SH-SY5Y (cell line): Measurements from ENCODE around the gene UBAC1.

Experiments
- GATA2 ChIP-seq: IDR thresholded peaks from 2 replicates; pipeline ENCODE4 v1.6.1; 2011; ENCODE audit warnings: mild to moderate bottlenecking, low read depth, low read length
- GATA3 ChIP-seq: IDR thresholded peaks from 2 replicates; pipeline ENCODE4 v1.6.1; 2011; ENCODE audit warnings: low read depth, mild to moderate bottlenecking, low read length, moderate library complexity

UBAC1 gene

DNA sequence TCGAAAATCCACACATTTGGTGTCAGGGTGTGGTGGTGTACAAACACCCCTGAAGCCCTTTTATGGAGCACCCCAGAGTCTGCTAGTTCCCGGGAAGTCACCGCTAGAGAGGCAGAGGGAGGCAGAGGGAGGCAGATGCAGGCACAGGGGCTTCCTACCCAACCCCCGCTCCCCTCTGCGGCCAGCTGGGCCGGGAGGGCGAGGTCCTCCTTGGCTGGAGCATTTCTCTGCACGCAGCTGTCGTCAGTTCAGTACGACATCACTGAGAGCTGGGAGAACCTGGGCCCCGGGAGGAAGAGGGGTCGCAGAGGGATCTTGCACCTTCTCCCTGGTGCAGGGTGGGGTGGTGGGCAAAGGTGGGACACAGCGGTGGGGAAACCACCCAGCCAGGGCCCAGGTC is 15.8 kb upstream of the UBAC1 start:
- TF ChIP-seq GATA3, result no peak

DNA sequence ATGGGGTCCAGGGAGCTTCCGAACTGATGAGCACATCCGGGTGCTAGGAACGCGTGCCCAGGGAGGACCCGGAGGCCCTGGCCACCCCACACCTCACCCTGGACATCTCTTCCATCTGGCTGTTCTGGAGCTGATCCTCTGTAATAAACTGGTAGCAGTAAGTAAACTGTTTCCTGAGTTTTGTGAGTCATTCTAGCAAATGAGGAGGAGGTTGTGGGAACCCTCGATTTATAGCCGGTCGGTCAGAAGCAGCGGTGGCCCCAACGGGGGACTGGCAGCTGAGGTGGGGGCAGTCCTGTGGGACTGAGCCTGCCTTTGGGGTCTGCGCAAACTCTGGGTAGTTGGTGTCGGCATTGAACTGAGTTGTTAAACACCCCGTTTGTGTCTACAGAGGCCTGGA is 15.4 kb upstream of the UBAC1 start:
- TF ChIP-seq GATA2 (no peak), GATA3 (no peak)

DNA sequence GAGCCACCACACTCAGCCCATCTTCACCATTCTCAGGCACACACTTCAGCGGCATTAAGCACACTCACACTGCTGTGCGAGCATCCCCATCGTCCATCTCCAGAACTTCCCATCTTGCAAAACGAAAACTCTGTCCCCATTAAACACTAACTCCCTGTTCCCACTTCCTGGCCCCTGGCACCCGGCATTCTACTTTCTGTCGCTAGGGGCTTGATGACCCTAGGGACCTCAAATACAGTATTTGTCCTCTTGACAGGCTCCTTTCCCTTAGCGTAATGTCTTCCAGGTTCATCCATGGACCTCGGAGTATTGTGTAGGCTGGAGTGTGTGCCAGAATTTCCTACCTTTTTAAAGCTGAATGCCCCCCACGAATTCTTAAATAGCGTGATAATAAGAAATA is 14.7 kb upstream of the UBAC1 start:
- TF ChIP-seq GATA3 (no peak), GATA2 (no peak)

DNA sequence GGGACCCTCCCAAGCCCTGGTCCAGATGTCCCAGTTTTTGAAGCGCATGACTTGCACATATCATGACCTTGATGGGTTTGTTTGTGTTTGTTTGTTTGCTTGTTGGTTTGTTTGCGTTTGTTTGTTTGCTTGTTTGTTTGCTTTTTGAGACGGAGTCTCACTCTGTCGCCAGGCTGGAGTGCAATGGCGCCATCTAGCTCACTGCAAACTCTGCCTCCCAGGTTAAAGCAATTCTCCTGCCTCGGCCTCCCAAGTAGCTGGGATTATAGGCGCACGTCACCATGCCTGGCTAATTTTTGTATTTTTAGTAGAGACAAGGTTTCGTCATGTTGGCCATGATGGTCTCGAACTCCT is 13.0 kb upstream of the UBAC1 start:
- TF ChIP-seq GATA3, result no peak
- no peak for TF ChIP-seq GATA2

DNA sequence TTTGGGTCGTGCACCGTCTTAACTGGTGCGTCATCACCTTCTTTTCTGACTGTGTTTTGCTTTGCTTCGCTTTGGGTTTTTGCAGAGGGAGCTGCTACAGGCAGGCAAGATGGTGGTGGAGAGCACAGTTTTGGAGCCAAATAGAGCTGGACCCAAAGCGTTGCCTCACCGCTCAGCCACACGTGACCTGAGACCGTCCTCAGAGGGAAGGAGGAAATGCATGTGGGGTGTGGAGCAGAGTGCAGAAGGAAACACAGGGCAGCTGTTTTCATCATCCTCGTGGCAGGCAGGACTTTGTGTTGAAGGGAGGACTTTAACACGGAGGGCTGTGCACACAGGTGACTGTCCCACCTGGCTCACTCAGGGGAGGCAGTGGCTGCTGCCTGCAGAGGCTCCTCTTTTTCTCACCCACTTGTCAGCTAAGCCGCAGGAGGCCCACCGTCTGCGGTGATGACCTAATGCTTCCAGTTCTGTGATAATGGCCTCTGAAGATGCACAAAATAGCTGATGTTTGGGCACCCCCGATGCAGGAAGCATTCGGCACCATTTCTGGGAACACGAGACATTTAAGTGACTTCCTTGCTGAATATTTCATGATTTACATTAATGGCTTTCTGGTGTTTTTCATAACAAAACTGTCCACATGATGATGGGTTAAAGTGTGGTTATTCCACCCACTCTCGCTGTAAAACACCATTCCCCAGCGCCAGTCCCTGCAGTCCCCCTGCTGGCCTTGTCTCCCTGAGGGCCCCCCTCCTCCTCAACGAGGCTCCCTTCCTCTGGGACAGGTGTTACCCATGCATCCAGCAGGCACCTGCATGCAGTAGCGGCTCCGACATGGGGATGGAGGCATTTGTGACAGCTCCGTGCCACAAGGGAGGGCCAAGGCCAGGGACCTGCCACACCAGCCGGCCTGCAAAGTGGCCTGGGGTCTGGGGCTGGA is 12.4 kb upstream of the UBAC1 start:
- TF ChIP-seq GATA3 (no peak), GATA2 (no peak)

DNA sequence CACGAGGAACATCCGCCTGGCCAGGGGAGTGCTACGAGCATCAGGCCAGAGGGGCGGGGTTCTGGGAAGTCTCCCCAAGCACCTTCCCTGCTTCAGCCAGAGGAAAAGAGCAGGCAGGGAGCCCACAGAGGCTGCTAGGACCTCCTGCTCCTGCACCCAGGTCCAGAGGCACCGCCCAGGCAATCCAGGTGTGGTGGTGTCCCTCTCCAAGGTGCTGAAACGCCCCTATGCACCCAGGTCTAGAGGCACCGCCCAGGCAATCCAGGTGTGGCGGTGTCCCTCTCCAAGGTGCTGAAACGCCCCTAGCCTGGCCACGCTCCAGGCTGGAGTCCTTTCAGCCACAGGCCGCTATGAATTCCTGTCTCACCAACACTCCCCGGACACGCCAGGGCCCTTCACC is 10.7 kb upstream of the UBAC1 start:
- TF ChIP-seq GATA3, result no peak

DNA sequence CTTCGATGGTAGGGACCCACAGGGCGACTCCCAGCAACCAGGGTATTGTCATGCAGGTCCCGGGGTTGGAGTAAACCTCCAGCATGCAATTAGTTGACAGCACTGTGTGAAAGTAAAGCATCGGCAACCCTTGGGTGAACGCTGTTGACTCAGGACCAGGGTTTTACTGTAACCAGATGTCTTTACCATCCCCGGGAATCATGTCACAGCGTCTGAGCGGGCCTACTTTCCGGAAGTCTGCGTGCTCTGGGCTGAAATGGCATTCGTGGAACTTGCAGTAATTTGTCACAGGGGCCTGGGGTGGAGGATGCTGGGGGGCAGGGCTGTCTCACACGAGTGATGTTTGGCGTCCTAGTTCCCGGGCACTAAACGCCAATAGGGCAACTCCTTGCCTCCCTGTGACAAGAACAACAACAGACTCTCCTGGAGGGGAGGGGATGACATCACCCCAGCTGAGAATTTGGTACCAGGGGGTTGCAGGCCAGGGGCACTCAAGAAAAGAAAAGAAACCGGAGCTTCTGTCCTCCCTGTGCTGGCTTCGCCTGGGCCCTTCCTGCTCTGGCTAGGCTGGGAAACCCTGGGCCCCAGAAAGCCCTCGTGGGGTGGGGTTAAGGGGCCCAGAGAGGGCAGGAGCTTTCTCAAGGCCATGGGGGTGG is 10.1 kb upstream of the UBAC1 start:
- TF ChIP-seq GATA3, result no peak
- TF ChIP-seq GATA2, result no peak

DNA sequence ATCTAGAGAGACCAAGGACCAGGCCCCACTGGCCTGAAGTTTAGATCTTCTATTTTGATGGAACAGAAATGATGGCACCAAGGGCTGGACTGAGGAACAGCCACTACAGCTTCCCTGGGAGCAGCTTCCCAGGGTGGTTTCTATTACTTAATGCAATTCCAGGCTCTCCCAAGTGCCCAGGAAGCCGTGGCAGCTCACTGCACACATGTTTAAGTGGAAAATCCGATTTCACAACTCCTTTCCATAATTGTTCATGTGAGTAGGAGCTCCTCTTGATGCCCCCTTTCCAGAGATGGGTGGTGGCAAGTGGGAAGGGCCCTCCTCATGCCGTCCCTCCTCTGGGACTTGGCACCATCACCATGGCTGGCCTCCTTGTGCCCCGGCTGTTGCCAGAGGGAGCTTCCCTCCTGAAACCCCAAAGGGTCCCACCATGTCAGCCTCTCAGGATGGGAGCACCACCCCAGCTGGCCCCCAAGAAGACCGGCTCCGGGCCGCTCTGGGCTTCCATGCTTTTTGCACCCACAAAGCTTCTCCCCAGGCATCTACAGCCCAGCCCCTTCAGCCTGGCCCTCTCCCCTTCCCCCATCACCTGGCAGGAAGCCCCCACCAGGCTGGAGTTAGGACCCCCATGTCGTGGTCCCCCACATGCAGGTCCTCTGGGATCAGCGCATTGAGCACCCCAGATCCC is 9.1 kb upstream of the UBAC1 start:
- TF ChIP-seq GATA2 (no peak), GATA3 (no peak)

DNA sequence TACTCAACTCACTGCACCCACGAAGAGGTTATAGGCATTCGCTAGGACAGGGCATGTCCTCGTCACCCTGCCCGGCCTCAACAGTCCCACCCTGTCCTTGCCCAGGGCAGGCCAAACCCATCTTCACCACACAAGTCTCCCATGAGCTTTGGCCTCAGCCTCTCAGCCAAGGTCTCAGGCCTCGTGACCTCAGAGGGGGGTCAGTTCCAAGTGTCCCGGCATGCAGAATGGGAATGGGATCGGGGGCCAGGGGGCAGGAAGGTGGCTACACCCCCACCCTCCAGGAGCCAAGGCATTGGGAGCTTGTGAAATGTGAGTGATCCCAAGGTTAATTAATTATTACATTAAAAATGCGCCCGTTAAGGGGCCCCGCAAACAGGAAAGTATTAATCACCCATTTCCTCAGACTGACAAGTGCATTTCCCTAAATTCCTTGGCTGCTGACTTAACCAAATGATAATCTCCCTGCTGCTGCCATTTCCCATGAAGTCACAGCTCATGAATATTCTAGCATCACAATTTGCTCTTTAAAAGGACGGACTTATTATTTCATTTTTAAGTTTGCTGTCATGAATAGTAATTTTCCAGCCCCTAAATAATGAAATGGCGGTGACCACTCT is 8.0 kb upstream of the UBAC1 start:
- no peak for TF ChIP-seq GATA3

DNA sequence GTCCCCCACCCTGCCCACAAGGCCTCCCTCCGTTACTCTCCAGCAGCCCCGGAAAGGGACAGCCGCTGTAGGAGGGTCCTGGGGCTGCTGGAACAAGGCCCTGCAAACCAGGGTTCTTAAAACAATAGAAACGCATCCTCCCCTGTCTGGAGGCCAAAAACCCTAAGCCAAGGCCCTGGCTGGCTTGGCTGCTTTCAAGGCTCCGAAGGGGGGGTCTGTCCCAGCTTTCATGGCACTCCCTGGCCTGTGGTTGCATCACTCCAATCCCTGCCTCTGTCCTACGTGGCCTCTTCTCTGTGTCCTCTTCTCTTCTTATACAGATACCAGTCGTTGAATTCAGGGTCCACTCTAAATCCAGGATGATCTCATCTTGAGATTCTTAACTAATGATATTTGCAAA is 7.4 kb upstream of the UBAC1 start:
- no peak for TF ChIP-seq GATA3

DNA sequence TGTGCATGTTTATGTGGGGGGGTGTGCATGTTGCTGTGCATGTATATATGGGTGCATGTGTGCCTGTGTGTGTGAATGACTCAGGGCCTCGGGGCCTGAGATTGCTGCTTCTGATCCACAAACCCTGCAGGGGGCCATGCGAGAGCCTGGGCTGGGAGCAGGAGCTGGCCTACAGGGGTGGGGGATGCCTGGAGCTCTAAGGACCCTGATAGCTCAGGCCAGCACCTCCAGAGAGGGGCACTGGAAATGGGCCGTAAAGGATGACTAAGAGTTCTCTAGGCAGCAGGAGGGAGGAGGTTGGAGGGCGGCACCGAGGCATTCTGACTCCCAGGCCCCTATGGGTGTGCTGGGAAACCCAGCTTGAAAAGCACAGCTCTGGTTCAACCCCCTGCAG is 6.9 kb upstream of the UBAC1 start:
- TF ChIP-seq GATA3 (no peak), GATA2 (no peak)

DNA sequence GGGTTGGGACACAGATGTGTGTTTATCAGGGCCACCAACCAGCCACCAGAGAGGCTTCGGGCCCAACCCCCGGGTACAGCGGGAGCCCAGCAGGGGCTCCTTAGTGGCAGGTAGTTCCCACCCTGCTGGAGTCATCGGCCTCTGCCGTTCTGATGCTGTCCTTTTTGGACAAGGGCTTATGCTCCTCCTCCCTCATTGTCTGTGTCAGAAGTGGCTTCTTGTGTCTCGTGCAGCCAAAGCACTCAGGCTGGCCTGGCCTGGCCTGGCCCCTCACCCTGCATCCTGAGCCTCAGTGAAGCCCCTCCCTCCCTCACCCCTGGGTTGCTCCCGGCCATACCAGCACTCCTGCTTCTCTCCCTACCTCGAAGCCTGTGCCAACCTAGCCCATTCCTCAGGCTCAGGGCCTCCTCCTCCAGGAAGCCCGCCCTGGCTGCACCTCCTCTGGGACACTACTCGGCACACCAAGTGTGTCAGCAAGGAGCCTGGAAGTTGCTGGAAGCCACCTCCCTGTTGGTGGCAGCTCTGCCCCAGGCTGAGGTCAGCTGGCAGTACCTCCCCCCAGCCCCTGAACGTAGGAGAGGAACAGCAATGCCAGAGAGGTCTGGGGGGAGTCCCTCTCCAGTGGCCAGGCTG is 4.1 kb upstream of the UBAC1 start:
- TF ChIP-seq GATA3, result no peak
- no peak for TF ChIP-seq GATA2

DNA sequence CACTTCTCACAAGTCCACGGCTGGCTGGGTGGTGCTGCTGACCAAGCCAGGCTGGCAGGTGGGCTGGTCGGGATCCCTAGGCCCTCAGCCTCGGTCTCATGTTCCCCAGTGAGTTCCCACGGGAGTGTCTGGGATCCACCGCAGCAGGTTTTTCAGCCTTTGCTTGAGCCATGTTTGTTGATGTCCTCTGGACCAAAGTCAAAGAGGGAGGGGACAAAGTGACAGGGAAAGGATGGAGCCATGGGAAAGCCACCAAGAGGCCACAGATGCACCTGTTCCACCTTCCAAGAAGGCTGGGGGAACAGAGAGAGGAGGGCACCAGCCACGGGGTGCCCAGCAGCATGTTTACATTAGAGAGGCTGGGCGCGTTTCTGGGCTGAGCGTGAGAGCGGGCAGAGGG is 2.8 kb upstream of the UBAC1 start:
- TF ChIP-seq GATA3 (no peak), GATA2 (no peak)

DNA sequence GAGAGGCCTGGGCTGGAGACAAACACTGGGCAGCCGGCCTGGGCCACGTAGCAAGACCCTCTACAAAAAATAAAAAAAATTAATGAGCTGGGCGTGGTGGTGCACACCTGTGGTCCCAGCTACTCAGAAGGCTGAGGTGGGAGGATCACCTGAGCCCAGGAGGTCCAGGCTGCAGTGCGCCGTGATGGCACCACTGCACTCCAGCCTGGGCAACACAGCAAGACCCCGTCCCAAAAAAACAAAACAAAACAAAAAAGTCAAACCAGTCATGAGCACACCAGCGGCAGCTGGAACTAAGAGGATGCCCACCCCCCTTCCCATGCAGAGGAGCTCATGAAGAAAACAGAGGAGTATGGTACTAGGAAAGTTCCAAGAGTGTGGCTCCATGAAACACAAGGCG is 2.2 kb upstream of the UBAC1 start:
- TF ChIP-seq GATA3 (no peak), GATA2 (no peak)
